GM19193 (cell line): ENCODE data around the gene RASGEF1C.

ENCODE experiments used
- POLR2A ChIP-seq: IDR thresholded peaks from 4 replicates; pipeline ENCODE4 v1.6.1; 2011; ENCODE audit not compliant: insufficient read depth, insufficient read length; ENCODE audit errors: extremely low read depth

Gene RASGEF1C

DNA sequence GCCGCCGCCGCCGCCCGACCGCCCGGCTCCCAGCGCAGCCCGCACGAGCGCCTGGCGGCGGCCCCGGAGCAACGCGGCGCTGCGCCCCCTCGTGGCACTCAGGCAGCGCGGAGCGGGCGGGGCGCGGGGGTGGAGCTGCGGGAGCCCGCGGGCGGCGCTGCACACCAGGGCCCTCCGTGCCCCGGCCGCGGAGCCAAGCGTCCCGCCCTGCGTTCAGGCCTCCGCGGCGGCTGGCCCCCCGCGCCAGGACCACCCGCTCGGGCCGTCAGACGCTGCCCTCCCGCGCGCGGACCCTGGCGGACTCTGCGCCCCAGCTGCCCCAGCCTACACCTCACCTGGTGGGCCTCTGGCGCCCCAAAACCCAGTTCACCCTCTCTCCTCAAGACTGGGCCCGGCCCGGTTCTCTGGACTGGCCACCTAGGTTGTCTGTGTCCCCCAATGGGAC lies at the start of gene RASGEF1C:
TSS of gene RASGEF1C (minus strand) at position 75 of the 445 bp plus-strand sequence. CDS start 71,159 bp downstream, outside the sequence.
- TF ChIP-seq POLR2A, result no peak

GRCh38 chr5:180253036-180253824 lies 44.2 kb upstream of the RASGEF1C start:
- TF ChIP-seq POLR2A, result no peak

DNA sequence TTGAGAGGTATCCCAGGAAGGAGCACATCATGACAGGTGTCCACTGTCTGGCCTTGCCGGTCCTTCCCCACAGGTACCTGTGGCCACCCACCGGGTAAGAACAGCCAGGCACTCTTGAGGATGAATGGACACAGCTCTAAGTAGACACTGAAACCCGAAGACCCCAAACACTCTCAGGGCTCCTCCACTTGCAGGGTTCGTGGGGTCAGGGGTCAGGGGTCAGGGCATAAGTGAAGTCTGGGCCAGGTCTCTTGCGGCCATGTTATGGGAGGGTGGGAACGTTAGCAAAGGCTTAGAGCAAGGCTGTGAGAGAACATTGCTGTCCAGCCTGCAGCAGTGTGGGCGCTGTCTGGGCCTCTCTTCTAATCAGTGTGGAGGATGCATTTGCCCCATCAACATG lies 42.9 kb upstream of the RASGEF1C start:
- no peak for TF ChIP-seq POLR2A

- TF ChIP-seq POLR2A, result no peak
Measured at GRCh38 chr5:180251141-180251540, 42.1 kb upstream of the RASGEF1C start.

DNA sequence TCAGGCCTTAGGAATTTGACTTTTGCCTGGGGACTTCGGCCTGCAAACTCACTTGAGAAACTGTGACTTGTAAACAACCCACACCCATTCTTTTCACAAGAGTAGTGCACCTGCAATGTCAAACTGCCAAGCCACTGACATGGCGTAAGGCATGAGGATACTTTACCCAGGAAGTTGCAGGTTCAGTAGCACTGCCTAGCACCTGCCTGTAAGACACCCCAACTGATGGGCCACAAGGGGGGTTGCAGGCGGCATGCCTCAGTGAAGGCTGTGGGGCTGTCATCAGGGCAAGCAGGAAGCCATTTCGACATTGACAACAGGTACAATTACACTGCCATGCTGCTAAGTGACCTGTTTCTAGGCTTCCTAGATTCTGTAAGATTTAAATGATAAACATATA lies 41.3 kb upstream of the RASGEF1C start:
- no peak for TF ChIP-seq POLR2A

DNA sequence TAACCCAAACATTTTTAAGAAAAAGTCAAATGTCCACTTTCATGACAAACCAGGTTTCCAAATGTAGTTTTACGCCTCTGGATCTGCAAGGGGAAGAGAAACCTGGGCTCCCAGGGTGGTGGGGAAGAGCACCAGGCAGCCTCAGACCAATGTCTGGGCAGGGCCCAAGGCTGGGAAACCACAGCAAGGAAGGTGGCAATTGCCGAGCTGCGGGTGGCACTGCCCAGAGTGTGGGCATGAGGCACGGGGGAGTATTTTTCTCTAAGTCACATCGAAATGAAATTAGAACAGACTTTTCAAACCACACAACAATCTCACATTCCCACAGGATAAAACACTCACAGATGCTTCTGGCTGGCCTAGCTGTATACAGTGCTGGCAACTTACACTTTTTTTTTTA lies 32.6 kb upstream of the RASGEF1C start:
- no peak for TF ChIP-seq POLR2A

- no peak for TF ChIP-seq POLR2A
Measured at GRCh38 chr5:180238631-180239030, 29.6 kb upstream of the RASGEF1C start.

GRCh38 chr5:180235846-180236245 lies 26.8 kb upstream of the RASGEF1C start:
- no peak for TF ChIP-seq POLR2A

DNA sequence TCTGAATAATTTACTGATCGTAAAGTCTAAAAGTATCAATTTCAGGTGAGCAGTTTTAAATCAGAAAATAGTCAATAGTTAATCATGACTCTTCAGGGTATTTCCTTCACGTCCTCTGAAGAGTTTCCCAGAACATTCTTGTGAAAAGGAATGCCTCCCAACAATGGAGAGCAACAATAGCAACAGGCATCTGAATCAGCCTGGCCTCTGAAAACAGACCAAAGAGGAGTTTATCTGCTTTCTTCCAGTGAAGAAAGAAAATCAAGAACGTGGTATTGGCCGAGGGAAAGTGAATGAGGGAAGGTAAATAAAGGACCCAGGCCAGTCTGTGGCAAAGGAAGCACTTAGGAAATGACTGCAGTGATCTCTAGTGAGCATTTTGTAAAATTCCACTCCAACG lies 26.1 kb upstream of the RASGEF1C start:
- TF ChIP-seq POLR2A, result no peak

DNA sequence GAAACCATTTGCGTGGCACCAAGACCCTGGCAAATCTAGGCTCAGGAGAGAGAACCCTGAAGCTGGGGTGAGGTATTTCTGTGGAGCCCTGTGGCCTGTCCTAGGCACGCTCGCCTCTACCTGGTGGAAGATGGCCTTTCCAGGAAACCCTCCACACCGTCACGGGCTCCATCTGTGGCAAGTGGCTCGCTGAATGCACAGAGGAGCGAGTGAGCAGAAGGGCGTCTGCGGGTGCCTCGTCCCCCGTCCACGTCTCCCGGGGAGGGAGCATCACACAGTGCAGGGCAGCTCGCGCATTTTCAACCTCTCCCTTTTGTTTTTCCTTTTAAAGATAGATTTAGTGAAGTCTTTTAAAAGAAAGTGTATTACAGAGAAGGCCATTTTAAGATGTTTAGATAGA lies 25.3 kb upstream of the RASGEF1C start:
- TF ChIP-seq POLR2A, result no peak

DNA sequence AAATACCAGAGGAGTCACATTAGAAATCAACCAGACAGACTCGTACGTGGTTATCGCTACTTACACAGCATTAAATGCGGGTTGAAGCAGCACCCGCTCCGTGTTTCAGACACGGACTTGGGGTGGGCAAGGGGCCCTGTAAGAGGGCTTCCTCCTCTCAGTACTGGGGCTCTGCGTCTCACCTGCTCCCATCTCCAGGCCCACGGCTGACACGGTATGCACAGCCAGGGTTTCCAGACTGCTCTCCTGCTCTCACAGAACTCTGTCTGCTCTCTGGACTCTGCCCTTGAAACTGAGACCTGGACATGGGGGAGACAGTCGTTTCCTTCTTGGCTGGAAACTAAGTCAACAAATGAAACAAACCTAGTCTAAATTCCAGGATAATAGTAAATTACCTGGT lies 24.7 kb upstream of the RASGEF1C start:
- TF ChIP-seq POLR2A, result no peak

GRCh38 chr5:180230017-180230416 lies 21.0 kb upstream of the RASGEF1C start:
- TF ChIP-seq POLR2A, result no peak

GRCh38 chr5:180222056-180222455 lies 13.0 kb upstream of the RASGEF1C start:
- TF ChIP-seq POLR2A, result no peak

DNA sequence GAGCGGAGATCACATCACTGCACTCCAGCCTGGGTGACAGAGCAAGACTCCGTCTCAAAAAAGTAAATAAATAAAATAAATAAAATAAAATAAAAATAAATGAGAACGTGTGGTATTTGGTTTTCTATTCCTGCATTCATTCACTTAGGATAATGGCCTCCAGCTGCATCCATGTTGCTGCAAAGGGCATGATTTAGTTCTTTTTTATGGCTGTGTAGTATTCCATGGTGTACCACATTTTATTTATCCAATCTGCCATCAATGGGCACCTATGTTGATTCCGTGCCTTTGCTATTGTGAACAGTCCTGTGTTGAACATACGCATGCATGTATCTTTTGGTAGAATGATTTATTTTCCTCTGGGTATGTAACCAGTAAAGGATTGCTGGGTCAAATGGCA lies 8.8 kb upstream of the RASGEF1C start:
- no peak for TF ChIP-seq POLR2A

- TF ChIP-seq POLR2A, result no peak
Measured at GRCh38 chr5:180216646-180217171, 7.7 kb upstream of the RASGEF1C start.
